HG02885 (cell line): ENCODE data around the gene RPS27L.
"Not testable (repeated sequence)": the region's sequence is repeated elsewhere in the genome, so short reads cannot be mapped to it uniquely, and the experiment has no call there.

ENCODE experiments used
- ATAC-seq: cut with Tn5 transposase; IDR thresholded peaks from one replicate; pipeline ENCODE4 v1.9.1; 2021; ENCODE audit warnings: mild to moderate bottlenecking; ENCODE audit not compliant: unreplicated experiment, poor library complexity

Gene RPS27L

DNA sequence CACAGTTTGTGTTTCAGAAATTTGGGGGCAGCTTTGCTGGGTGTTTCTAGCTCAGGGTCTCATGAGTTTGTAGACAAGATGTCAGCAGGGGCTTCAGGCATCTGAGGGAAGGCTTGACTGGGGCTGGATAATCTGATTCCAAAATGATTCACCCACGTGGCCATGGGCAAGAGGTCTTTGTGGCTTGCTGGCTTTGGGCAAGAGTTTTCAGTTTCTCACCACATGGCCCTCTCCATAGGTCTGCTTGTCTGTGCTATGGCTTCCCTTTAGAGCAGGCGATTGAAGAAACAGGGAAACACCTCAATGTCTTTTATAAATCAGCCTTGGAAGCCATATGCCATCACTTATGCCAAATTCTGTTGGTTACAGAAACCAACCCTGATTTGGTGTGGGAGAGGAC, 11.9 kb downstream of the RPS27L start:
- no peak for ATAC-seq

DNA sequence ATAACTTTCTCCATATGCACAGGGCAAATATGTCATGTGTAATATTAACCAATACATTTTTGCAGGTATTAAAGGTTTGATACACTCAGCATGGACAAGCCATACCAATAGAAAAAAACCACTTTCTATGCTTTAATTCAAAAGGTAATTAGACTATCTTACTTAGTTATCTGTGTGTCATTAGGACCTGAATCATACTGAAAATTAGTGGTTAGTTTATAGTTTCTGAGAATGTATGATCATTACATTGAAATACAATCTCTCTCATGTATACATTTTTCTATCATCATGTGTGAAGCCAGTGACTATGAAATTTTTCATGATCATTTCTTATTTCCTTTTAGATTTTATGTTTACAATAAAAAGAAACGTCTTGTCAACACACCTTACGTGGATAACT, 16.3 kb downstream of the RPS27L start:
- no peak for ATAC-seq

DNA sequence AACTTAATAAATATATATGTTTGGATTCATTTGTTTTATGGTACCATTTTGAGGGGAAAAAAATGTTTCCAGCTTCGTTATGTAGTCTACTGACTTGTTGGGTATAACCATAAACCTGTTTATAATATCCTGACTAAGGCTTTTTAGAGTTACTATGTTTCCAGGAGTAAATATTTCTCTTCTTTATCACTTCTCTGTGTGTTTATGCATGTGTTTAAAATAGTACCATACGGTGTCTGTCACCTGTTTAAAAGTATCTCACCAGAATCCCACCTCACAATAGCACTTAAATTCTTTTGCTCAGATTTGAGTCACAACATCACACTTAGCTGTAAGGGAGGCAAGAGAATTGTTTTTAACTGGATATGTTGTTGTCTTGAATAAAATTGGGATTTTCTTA, 20.5 kb downstream of the RPS27L start:
- no peak for ATAC-seq

DNA sequence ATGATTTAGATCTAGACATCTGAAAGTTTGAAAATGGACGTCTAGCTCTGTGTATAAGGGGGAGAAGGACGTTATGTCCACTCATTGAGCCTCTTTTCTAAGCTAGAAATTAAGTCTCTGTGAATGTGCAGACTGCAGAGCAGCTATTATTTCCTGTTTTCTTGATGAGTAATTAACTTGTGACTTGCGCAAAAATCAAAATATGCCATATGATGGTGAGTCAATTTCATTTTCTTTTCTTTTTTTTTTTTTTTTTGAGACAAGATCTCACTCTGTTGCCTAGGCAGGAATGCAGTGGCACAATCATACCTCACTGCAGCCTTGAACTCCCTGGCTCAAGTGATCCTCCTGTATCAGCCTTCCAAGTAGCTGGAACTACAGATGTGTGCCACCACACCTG, 21.5 kb downstream of the RPS27L start:
- ATAC-seq = no peak

DNA sequence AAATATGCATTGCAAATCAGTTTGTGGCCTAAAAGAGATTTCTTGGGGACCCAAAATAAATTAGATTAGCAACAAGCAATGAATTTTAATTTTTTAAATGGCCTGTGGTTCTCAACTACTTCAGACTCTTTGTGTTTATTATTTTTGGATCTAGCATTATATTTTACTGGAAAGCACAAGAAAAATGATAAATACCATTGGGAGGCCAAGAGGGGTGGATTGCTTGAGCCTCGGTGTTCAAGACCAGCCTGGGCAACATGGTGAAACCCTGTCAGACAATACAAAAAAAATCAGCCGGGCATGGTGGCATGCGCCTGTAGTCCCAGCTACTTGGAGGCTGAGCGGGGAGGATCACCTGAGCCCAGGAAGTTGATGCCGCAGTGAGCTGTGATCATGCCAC, 22.0 kb downstream of the RPS27L start:
- no peak for ATAC-seq

DNA sequence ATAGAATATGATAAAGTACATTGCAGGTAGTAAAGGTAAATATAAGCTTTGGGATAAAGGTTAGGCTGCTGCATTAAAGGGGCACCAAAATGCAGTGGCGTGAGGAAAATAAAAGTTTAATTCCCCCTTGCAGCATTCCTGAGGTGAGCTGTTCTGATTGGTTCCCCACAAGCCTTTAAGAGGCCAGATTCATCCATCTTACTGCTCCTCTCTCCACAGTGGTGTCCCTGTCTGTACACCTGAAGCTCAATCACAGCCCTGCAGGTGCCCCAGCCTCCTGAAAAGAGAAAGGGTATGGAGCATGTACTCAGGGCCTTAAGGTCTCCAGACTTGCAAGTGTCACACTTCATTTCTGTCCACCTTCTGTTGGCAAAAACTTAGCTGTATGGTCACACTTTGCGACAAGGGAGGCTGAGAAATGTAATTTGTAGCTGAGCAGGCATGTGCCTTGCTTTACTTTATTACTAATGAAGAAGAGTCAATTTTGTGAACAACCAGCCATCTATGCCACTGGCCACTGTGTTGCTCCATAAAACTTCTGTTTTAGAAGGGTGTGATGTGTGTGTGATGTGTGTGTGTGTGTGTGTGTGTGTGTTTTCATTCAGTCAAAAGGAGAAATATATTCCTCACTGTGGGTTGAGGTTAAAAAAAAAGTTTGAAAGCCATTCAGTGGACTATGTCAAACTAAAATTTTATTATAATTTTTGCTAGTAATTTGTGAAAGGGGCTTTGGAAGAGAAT, 22.9 kb downstream of the RPS27L start:
- no peak for ATAC-seq

DNA sequence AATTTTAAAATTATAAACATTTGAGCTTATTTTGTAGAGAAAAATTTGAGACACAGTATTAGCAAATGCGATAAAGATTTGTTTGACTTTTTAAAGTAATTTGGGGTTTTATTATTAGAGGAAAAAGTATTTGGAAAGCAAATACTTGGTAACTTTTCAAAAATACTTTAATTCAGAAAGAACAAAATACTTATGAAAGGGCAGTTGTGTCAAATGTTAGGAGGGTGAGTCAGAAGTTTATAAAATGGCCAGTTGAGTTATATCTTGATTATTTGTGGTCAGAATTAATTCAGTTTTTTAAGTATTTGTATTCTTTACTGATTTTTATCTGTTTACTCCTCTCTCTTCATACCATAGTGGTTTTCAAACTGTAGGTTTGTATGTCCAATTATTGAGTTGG, 23.5 kb downstream of the RPS27L start:
- ATAC-seq = no peak

DNA sequence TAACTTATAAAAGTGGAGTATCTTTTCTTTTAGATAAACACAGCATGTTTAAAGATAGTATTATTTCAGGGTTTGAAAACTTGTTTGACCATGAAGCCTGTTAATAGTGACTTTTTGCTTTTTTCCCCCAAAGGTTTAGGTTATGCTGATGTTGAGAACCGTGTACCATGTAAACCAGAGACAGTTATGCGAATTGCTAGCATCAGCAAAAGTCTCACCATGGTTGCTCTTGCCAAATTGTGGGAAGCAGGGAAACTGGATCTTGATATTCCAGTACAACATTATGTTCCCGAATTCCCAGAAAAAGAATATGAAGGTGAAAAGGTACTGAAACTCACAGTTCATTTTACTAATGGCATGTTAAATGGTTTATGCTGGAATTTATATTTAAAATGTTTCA, 30.6 kb downstream of the RPS27L start:
- ATAC-seq = no peak

DNA sequence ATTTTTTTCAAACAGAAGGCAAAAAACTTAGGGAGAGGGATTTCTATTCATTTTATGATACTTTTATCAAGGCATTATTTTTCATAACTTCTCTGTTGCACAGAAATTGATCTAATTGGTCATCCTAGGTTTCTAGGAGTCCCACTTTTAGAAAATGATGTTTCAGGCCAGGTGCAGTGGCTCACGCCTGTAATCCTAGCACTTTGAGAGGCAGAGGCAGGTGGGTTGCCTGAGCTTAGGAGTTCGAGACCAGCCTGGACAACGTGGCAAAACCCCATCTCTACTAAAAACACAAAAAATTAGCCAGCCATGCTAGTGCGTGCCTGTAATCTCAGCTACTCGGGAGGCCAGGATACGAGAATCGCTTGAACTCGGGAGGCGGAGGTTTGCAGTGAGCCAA, 32.8 kb downstream of the RPS27L start:
- ATAC-seq = no peak

DNA sequence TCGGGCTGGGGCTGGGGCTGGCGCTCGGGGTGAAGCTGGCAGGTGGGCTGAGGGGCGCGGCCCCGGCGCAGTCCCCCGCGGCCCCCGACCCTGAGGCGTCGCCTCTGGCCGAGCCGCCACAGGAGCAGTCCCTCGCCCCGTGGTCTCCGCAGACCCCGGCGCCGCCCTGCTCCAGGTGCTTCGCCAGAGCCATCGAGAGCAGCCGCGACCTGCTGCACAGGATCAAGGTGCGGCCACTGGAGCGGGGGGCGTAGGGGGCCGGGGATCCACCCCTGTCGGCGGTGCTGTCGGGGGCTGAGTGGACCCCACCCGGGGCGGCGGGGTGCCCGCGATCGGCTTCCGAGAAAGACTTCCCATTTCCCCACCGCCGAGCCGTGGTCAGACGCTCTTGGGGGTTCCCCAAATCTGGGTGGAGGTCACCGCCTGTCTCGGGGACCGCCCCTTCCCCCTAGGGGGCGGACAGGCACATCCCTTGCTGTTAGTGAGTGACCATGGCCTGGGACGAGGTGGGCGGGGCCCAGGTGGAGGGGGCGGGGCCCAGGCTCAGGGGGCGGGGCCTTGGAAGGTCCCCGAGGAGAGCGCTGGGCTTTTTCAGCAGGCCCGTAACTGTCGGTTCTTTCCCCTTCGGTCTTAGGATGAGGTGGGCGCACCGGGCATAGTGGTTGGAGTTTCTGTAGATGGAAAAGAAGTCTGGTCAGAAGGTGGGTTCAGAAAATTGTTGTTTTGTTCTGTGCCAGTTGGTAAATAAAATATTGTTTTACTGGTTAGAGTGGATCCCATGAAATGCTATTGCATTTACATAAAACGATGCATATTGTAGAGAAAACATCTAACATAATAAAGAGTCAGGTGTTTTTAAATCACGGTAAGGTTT, 35.0 kb downstream of the RPS27L start:
- ATAC-seq = peak; percentile 89

DNA sequence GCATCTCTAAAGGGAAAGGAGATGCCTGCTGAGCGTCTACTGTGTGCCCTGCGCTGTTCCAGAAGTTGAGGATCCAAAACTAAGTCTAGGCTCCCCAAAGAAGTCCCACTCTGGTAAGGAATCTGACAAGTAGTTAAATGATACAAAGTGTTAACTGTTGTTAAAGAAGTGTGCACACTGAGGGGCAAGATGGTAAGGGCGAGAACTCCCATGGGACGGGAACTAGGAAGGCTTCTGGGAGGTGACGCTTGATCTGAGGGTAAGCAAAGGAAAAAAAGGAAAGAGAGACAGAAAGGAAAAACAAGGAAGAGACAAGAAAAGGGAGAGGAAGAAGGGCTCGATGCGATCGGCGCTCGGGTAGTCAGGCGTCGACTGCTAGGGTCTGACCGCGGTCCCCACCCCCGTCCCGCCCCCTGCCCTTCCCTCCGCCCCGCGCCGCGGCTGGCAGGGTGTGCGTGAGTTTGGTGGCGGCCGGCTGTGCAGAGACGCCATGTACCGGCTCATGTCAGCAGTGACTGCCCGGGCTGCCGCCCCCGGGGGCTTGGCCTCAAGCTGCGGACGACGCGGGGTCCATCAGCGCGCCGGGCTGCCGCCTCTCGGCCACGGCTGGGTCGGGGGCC, 35.8 kb downstream of the RPS27L start, which contains the start of gene LACTB:
TSS of gene LACTB (plus strand) at position 480 of the 620 bp plus-strand sequence. CDS start at position 491, 11 bp downstream.
- peak; percentile 68 for ATAC-seq

DNA sequence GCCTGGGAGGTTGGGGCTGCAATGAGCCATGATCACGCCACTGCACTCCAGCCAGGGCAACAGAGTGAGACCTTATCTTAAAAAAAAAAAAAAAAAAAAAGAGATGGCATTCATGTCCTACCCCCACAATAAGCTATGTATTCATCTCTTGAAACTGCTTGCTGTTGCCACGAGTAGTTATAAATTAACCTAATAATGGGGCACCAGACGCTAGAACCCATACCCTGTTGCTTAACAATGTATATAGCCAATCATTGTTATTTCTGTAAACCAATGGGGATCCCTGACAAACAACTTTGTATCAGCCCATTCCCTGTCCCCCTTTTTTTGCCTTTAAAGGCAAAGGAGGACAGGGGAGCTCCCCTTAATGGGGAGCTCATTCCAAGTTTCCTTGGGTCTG, 38.4 kb downstream of the RPS27L start:
- no peak for ATAC-seq

DNA sequence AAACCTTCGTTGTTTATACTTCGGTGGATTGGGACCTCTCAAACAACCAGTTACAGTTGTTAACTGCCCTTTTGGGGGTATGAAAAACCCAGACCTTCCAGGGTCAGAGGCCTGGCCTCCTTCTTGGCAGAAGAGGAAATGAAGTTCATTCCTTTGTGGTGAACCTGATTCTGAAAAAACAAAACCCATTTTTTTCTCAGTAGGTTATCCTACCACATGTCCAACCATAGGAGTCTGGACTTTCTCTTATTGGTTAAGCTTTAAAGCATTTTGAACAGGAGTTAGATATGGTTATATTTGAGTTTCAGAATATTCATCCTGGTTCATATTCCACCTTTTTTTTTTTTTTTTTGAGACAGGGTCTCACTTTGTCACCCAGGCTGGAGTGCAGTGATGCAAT, 42.8 kb downstream of the RPS27L start:
- no peak for ATAC-seq

DNA sequence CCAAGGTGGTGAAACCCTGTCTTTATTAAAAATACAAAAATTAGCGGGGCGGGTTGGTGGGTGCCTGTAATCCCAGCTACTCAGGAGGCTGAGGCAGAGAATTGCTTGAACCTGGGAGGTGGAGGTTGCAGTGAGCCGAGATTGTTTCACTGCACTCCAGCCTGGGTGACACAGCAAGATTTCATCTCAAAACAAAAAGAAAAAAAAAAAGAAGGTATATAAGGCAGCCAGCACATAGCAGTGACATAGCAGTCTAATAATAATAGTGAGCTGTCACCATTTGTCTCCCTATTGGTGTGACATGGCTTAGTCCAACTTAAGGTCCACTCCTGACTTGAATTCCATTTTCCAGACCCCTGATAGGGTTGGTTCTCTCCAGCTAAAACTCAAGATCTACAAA, 44.4 kb downstream of the RPS27L start:
- no peak for ATAC-seq

DNA sequence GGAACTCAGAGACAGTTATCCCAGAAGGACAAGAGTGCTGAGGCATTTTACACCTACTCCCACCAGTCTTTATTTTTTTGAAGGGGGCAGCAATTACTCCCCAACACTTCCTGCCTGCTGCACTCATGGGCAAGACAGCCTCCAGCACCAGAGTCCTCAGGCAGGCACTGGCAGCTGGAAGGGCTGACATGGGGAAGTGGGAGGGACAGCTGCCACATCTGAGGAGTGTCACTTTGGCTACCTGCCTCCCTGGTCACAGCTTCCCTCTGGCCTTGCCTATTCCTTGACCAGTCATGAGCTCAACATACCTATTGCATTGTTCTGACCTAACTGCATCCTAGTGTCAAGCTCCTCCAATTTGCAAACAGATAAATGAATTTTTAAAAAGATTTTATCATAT, 45.8 kb downstream of the RPS27L start:
- no peak for ATAC-seq

DNA sequence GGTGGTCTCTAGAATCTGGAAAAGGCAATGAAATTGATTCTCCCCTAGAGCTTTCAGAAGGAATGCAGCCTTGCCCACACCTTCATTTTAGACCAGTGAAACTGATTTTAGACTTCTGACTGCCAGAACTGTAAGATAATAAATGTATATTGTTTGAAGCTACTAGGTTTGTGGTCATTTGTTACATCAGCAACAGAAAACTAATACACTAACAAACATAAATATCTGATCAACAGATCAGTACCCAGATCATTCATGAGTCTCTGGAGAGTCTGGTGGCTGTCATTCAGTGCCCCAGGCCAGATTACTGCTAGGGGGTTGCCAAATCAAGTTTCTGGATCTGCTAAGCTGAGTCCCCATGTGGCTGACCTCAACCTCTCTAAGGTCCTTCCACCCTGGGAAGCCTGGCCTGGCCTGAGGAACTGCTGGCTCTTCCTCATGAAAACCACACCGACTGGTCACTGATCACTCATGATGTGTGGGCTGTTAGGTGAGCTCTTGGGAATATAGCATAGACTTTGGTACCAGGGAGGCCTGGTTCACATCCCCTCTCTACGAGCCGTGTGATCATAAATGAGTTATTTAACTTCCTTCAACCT, 46.8 kb downstream of the RPS27L start:
- no peak for ATAC-seq

DNA sequence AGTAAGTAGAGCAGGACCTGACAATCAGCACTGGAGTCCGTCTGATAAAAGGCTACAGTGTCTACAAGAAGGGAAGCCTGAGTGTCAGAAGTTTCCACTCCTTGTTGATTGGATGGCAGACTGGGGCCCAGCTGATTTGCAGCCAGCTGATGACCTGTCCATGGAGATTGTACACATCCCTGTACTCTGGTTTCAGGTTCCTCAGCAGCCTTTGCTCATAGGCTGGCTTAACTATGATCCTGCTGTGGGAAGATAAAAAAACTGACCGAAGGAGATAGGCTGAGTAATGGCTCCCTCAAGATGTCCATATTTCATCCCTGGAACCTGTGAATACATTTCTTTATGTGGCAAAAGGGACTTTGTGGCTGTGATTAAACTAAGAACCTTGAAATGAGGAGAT, 47.4 kb downstream of the RPS27L start:
- no peak for ATAC-seq

DNA sequence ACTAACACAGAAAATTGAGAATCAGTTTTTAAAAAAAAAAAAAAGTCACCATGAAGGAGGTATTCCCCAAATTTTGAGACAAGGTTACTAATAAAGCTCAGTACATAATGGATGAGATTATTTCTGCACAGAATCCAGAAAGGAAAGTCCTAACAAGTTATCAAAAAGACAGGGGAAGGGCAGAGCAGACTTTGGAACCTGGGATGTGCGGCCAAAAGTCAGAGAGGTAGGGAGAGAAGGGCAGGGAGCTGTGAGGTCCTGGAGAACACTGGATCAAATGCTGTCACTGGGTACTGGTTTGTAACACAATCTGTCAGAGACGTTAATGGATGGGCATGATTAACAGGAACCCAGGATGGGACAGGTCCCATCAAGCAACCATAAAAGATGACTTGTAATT, 47.8 kb downstream of the RPS27L start:
- no peak for ATAC-seq

DNA sequence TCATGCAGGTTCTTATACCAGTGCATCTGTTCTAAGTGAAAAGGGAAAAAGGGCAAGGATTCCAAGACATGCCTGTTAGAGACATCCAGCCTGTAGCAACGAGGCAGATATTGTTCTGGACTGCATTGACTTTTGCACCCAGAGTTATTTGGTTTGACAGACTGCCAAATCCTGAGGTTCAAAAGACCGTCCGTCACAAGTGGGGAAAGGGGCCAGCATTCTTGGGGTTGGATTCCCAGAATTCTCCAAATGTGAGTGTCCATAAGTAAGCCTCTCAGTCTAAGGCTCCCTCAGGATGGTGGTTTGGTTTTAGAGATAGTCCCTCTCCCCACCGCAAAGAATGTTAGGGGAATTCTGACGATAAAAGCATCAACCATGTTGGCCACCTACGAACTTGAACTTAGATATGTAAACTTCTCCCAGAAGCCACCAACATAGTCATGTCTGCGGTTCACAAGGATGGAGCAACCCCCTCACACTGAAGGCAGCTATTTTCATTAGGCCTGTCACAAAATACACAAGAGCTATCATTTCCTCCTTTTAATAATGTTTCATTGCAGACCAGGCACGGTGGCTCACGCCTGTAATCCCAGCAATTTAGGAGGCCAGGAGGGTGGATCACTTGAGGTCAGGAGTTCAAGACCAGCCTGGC, 49.3 kb downstream of the RPS27L start:
- no peak for ATAC-seq

DNA sequence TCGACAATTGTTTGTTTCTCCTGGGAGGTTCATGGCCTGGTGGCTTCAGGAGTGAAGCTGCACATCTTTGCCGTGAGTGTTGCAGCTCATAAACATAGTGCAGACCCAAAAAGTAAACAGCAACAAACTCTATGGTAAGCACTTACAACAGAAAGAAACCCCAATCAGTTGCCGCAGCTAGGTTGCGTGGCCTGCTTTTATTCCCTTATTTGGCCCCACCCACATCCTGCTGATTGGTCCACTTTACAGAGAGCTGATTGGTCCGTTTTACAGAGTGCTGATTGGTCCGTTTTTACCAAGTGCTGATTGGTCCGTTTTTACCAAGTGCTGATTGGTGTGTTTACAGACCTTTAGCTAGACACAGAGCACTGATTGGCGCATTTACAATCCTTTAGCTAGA, 51.9 kb downstream of the RPS27L start:
- ATAC-seq = not testable (repeated sequence)
